CD4-positive, alpha-beta T cell (primary cell): Measurements from ENCODE around the gene UVSSA. TPM values are rescaled to one million over a fixed set of nuclear protein-coding genes. Genes with fewer than 3 reads are reported as not detected.

Experiments used
- ATAC-seq: fragments of 200-7000 bp; cut with Tn5 transposase; one replicate; pipeline ENCODE4 v1.10.0; 2022; ENCODE audit warnings: mild to moderate bottlenecking; ENCODE audit not compliant: poor library complexity
- CTCF ChIA-PET: fragments of 350-600 bp; sonication (Branson Sonifier 250); formaldehyde crosslinking; loops from one replicate; lab custom pipeline; 2021; ENCODE audit warnings: antibody characterized with exemption, inconsistent platforms; lab: Charles Lee
- POLR2A ChIA-PET: fragments of 350-600 bp; sonication (Branson Sonifier 250); formaldehyde crosslinking; loops from one replicate; lab custom pipeline; 2021; ENCODE audit warnings: antibody characterized with exemption, inconsistent platforms; lab: Charles Lee
- DNase-seq, 14 experiments: peaks; one replicate each; pipeline ENCODE4 v3.0.0-alpha.2; 2013 to 2020; ENCODE audit warnings: mixed read lengths in 2 of 14
- H3K27ac ChIP-seq, 2 donors: one replicate each; pipeline versions ENCODE4 v1.5.1 to v1.7.0; 2013; ENCODE audit warnings: low read length in 2 of 2, low read depth in 1 of 2, mild to moderate bottlenecking in 1 of 2
- H3K27me3 ChIP-seq, 2 experiments: 1 replicate in 1 of 2; 2 replicates in 1 of 2; pipeline versions ENCODE4 v1.6.1 to v1.7.0; 2013; ENCODE audit warnings: low read length in 2 of 2, control low read depth in 1 of 2, mild to moderate bottlenecking in 1 of 2, moderate library complexity in 1 of 2; ENCODE audit not compliant: insufficient read depth in 2 of 2, control insufficient read depth in 1 of 2
- H3K36me3 ChIP-seq: one replicate; pipeline ENCODE4 v1.6.1; 2013; ENCODE audit warnings: low read length, control low read depth; ENCODE audit not compliant: insufficient read depth
- H3K4me1 ChIP-seq: one replicate; pipeline ENCODE4 v1.6.1; 2013; ENCODE audit warnings: low read length, control low read depth; ENCODE audit not compliant: insufficient read depth
- H3K4me3 ChIP-seq: one replicate; pipeline ENCODE4 v1.5.1; 2013; ENCODE audit warnings: mild to moderate bottlenecking, low read length, moderate library complexity
- H3K9me3 ChIP-seq, 2 experiments: 1 replicate in 1 of 2; 2 replicates in 1 of 2; pipeline versions ENCODE4 v1.6.1 to v1.7.0; 2013; ENCODE audit warnings: low read length in 2 of 2, mild to moderate bottlenecking in 2 of 2, control low read depth in 1 of 2, moderate library complexity in 1 of 2; ENCODE audit not compliant: control insufficient read depth in 1 of 2, insufficient read depth in 1 of 2
- H3K27ac Mint-ChIP-seq: one replicate; pipeline ENCODE4 v1.8.0; 2020; ENCODE audit warnings: mixed read lengths
- H3K27me3 Mint-ChIP-seq: one replicate; pipeline ENCODE4 v1.8.0; 2021; ENCODE audit warnings: mixed read lengths
- H3K36me3 Mint-ChIP-seq: one replicate; pipeline ENCODE4 v1.8.0; 2021; ENCODE audit warnings: low read depth, mixed read lengths
- H3K4me1 Mint-ChIP-seq: one replicate; pipeline ENCODE4 v1.8.0; 2021; ENCODE audit warnings: low read depth, mixed read lengths
- H3K4me3 Mint-ChIP-seq: one replicate; pipeline ENCODE4 v1.8.0; 2020; ENCODE audit warnings: mild to moderate bottlenecking, mixed read lengths
- H3K9me3 Mint-ChIP-seq: one replicate; pipeline ENCODE4 v1.8.0; 2020; ENCODE audit warnings: mixed read lengths
- intact Hi-C, 2 experiments: fragments of 100-400 bp; cut with DNase I in 1 of 2; cut with micrococcal nuclease in 1 of 2; formaldehyde crosslinking; loops; one replicate each; pipeline versions ENCODE4 v1.15.1 to v1.9.0; 2023 to 2025; cut with DNase I, micrococcal nuclease
- total RNA-seq, 174 experiments: library from RNA in 2 of 174; stranded (reverse) in 2 of 174; gene quantifications; one replicate each; pipeline ENCODE4 v1.2.3 and lab custom pipeline; 2021 to 2026
- TF ChIP-seq, protein P1 (sequence below): fragments of 200-600 bp; IDR thresholded peaks from one replicate; pipeline ENCODE4 v1.8.0; 2022; ENCODE audit warnings: antibody characterized with exemption, mild to moderate bottlenecking

Gene UVSSA
- total RNA-seq, 2 experiments from 2014 or later = 31.1 to 33.1 TPM

DNA sequence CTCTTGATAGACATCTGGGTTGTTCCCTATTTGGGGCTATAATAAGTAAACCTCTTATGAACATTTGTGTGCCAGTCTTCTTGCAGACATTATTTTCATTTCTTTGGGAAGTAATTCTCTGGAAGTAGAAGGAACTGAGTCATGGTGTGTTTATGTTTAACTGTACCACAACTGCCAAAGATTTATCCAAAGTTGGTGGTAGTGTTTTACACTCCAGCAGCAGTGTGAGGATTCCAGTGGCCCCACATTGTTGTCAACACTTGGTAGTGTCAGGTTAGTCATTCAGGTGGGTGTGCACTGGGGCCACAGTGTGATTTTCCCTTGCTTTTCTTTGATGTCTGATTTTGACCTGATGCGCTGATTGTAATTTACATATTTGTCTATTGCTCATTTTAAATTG is 5.0 kb upstream of the UVSSA start:
- peak overlapping the region; percentile 27 for H3K27ac Mint-ChIP-seq
- Histone ChIP-seq H3K36me3 (peaks cover 45% of the 10 kb centered on the region), H3K27ac (no peak overlapping the region), H3K27me3 (no peaks in the 10 kb centered on the region), H3K4me1 (peaks cover 22% of the 10 kb centered on the region), H3K9me3 (peaks cover 0 to 4% of the 10 kb centered on the region in 2 experiments), H3K4me3 (no peak overlapping the region)
- TF ChIP-seq, protein P1, sequence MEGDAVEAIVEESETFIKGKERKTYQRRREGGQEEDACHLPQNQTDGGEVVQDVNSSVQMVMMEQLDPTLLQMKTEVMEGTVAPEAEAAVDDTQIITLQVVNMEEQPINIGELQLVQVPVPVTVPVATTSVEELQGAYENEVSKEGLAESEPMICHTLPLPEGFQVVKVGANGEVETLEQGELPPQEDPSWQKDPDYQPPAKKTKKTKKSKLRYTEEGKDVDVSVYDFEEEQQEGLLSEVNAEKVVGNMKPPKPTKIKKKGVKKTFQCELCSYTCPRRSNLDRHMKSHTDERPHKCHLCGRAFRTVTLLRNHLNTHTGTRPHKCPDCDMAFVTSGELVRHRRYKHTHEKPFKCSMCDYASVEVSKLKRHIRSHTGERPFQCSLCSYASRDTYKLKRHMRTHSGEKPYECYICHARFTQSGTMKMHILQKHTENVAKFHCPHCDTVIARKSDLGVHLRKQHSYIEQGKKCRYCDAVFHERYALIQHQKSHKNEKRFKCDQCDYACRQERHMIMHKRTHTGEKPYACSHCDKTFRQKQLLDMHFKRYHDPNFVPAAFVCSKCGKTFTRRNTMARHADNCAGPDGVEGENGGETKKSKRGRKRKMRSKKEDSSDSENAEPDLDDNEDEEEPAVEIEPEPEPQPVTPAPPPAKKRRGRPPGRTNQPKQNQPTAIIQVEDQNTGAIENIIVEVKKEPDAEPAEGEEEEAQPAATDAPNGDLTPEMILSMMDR = no peak
- no peak for ATAC-seq
- peaks cover 34% of the 10 kb centered on the region for H3K4me1 Mint-ChIP-seq
- no peak overlapping the region for H3K4me3 Mint-ChIP-seq
- ChIA-PET CTCF (no interaction called here), POLR2A (no interaction called here)
- intact Hi-C loops = no loop called here
- no peaks in the 10 kb centered on the region for H3K27me3 Mint-ChIP-seq
- H3K36me3 Mint-ChIP-seq = peaks cover 43% of the 10 kb centered on the region
- H3K9me3 Mint-ChIP-seq = no peaks in the 10 kb centered on the region
- DNase-seq = no peak

DNA sequence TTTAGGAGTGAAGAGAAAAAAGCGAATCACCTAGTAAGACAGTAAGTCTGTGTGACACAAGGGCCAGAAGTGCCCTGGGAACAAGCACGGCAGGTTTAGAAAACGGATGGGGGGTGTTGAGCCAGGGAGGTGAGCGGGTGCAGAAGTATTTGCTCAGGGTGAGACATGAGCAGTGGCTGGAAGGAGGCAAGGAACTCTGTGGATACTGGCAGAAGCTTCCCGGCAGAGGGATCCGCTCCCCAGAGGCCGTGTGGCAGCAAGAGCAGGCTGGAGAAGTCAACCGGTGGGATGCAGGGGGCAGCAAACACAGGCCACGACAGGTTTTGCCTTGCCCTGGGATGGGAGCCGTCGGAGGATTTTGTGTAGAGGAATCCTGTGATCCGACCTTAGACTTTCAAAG is 2.3 kb upstream of the UVSSA start:
- ATAC-seq (no peak), DNase-seq (no peak)
- peak overlapping the region; percentile 95 for H3K27ac Mint-ChIP-seq
- no peak overlapping the region for H3K27ac ChIP-seq
- peak overlapping the region; percentile 83 for H3K4me3 Mint-ChIP-seq
- peaks cover 21% of the 10 kb centered on the region for H3K36me3 ChIP-seq
- H3K36me3 Mint-ChIP-seq = peaks cover 32% of the 10 kb centered on the region
- intact Hi-C loops = loop anchor here (5.0 kb wide), 6 partner anchors 37 to 562 kb away; partner anchors contain the start of genes FGFRL1 (in 2 of the 2), GAK (in 1 of the 2), SLBP (in 1 of the 2) and TMEM175 (in 1 of the 2)
- H3K27me3 Mint-ChIP-seq = no peaks in the 10 kb centered on the region
- TF ChIP-seq, protein P1 = no peak
- H3K4me1 ChIP-seq = peaks cover 29% of the 10 kb centered on the region
- POLR2A ChIA-PET = interaction anchor here (1.5 to 4.0 kb wide), 2 partner anchors 12 to 94 kb away, joined by 6 to 178 read pairs; partner anchors contain the start of gene CTBP1
- peaks cover 44% of the 10 kb centered on the region for H3K4me1 Mint-ChIP-seq
- CTCF ChIA-PET = interaction anchor here (1.6 to 2.5 kb wide), 2 partner anchors 14 to 55 kb away, joined by 15 to 17 read pairs; partner anchors contain the start of gene MAEA
- no peak overlapping the region for H3K4me3 ChIP-seq
- H3K27me3 ChIP-seq = no peaks in the 10 kb centered on the region
- H3K9me3 ChIP-seq = no peaks in the 10 kb centered on the region
- no peaks in the 10 kb centered on the region for H3K9me3 Mint-ChIP-seq

- peak overlapping the region; percentile 73 to 84 for H3K27ac ChIP-seq
- H3K9me3 ChIP-seq = no peaks in the 10 kb centered on the region
- Mint-ChIP-seq H3K27me3 (no peaks in the 10 kb centered on the region), H3K4me3 (peak overlapping the region; percentile 96), H3K4me1 (peaks cover 55% of the 10 kb centered on the region), H3K27ac (peak overlapping the region; percentile 96), H3K36me3 (peaks cover 29% of the 10 kb centered on the region), H3K9me3 (no peaks in the 10 kb centered on the region)
- H3K4me3 ChIP-seq = peak overlapping the region; percentile 76
- ChIA-PET POLR2A (interaction anchor here (0.7 to 4.0 kb wide), 28 partner anchors 10 to 524 kb away, joined by 3 to 178 read pairs (median 6); partner anchors contain the start of genes CTBP1, FGFRL1, MAEA and NSD2), CTCF (interaction anchor here (0.6 to 2.5 kb wide), 15 partner anchors 14 to 1174 kb away, joined by 3 to 19 read pairs (median 6); partner anchors contain the start of gene MAEA)
- ATAC-seq = peak; percentile 55
- TF ChIP-seq, protein P1 = peak; percentile 73
- intact Hi-C loops = loop anchor here (1.0 to 5.0 kb wide), 14 partner anchors 15 to 565 kb away; partner anchors contain the start of genes CTBP1 (in 2 of the 2), FGFRL1 (in 2 of the 2), MAEA (in 2 of the 2) and GAK (in 1 of the 2)
- peaks cover 35% of the 10 kb centered on the region for H3K4me1 ChIP-seq
- H3K27me3 ChIP-seq = no peaks in the 10 kb centered on the region
- H3K36me3 ChIP-seq = peaks cover 10% of the 10 kb centered on the region
- DNase-seq = peak; percentile 22 to 83 (median 54)
Measured at GRCh38 chr4:1345903-1346780, 866 bp upstream of the UVSSA start.
